Stimulated activated CD8-positive, alpha-beta memory T cell treated with anti-CD3 and anti-CD28 coated beads, Interleukin-4, amount 100 ng/mL, for 1 hour (primary cell): ENCODE results near the gene PRICKLE1.

Experiments used
- DNase-seq, 2 donors: peaks; one replicate each; pipeline ENCODE4 v3.0.0-alpha.2; 2020; ENCODE audit warnings: low read depth in 2 of 2, low spot score in 1 of 2

Gene PRICKLE1

GRCh38 chr12:42496886-42497285 is 92.7 kb downstream of the PRICKLE1 start:
- DNase-seq, result no peak

- DNase-seq, result no peak
Measured at GRCh38 chr12:42495244-42495643, 94.3 kb downstream of the PRICKLE1 start.

GRCh38 chr12:42492267-42492666 is 97.3 kb downstream of the PRICKLE1 start:
- no peak for DNase-seq

GRCh38 chr12:42490261-42490842 is 99.2 kb downstream of the PRICKLE1 start:
- DNase-seq, result no peak

- DNase-seq, result no peak
Measured at GRCh38 chr12:42486407-42486806, 103.1 kb downstream of the PRICKLE1 start.

- DNase-seq, result no peak
Measured at GRCh38 chr12:42485823-42486222, 103.7 kb downstream of the PRICKLE1 start.

GRCh38 chr12:42484996-42485395 is 104.5 kb downstream of the PRICKLE1 start:
- DNase-seq, result no peak

GRCh38 chr12:42483521-42483790 is 106.1 kb downstream of the PRICKLE1 start:
- no peak for DNase-seq

- DNase-seq, result no peak
Measured at GRCh38 chr12:42482748-42483520, 106.6 kb downstream of the PRICKLE1 start.

- DNase-seq, result no peak
Measured at GRCh38 chr12:42482041-42482747, 107.4 kb downstream of the PRICKLE1 start.

GRCh38 chr12:42481368-42481767 is 108.2 kb downstream of the PRICKLE1 start:
- DNase-seq, result no peak

- DNase-seq, result no peak
Measured at GRCh38 chr12:42477941-42478340, 111.6 kb downstream of the PRICKLE1 start.

- DNase-seq, result no peak
Measured at GRCh38 chr12:42475106-42475505, 114.4 kb downstream of the PRICKLE1 start.

- no peak for DNase-seq
Measured at GRCh38 chr12:42474391-42474790, 115.2 kb downstream of the PRICKLE1 start.

- no peak for DNase-seq
Measured at GRCh38 chr12:42473561-42473960, 116.0 kb downstream of the PRICKLE1 start.

- DNase-seq, result no peak
Measured at GRCh38 chr12:42473130-42473529, 116.4 kb downstream of the PRICKLE1 start.

GRCh38 chr12:42472376-42472775 is 117.2 kb downstream of the PRICKLE1 start:
- no peak for DNase-seq

- no peak for DNase-seq
Measured at GRCh38 chr12:42469355-42470175, 120.0 kb downstream of the PRICKLE1 start.

- no peak for DNase-seq
Measured at GRCh38 chr12:42468921-42469320, 120.6 kb downstream of the PRICKLE1 start.

- DNase-seq, result no peak
Measured at GRCh38 chr12:42468341-42468821, 121.2 kb downstream of the PRICKLE1 start.

GRCh38 chr12:42463671-42464070 is 125.9 kb downstream of the PRICKLE1 start:
- DNase-seq, result no peak
